Fibroblast of mammary gland (primary cell): ENCODE measurements around the gene NKRF.

ENCODE experiments used
- DNase-seq: peaks from one replicate; pipeline ENCODE4 v3.0.0-alpha.2; 2010; ENCODE audit warnings: low read depth
- H3K4me3 ChIP-seq: 2 replicates; pipeline ENCODE4 v1.5.1; 2011; ENCODE audit warnings: low read depth, mild to moderate bottlenecking, low read length, moderate library complexity; ENCODE audit not compliant: control insufficient read depth
- CTCF ChIP-seq: conservative IDR thresholded peaks from 2 replicates; pipeline ENCODE4 v1.5.1; 2011; ENCODE audit warnings: low read depth, low read length, inconsistent platforms; ENCODE audit not compliant: control insufficient read depth, insufficient read depth

Gene NKRF

GRCh38 chrX:119570351-119570835, 35.8 kb downstream of the NKRF start:
- DNase-seq: no peak
- no peak for TF ChIP-seq CTCF
- no peak overlapping the region for H3K4me3 ChIP-seq

GRCh38 chrX:119565107-119565663, 41.0 kb downstream of the NKRF start, which contains the start of gene STEEP1:
TSS of gene STEEP1 (minus strand) at chrX:119565409. CDS start at chrX:119565355, 54 bp downstream.
- TF ChIP-seq CTCF: no peak

GRCh38 chrX:119552508-119552907, 53.7 kb downstream of the NKRF start:
- no peak overlapping the region for H3K4me3 ChIP-seq
- DNase-seq: peak; percentile 46
- no peak for TF ChIP-seq CTCF

More at GRCh38 chrX:119565107-119565663, 41.0 kb downstream of the NKRF start, which contains the start of gene STEEP1:
- peak within 1 kb of the TSS; percentile 70 for H3K4me3 ChIP-seq
- peak; percentile 93 for DNase-seq

- DNase-seq: no peak
- H3K4me3 ChIP-seq: no peak overlapping the region
- TF ChIP-seq CTCF: no peak
Measured at GRCh38 chrX:119549327-119550016, 56.8 kb downstream of the NKRF start.

- no peak overlapping the region for H3K4me3 ChIP-seq
- no peak for TF ChIP-seq CTCF
- peak; percentile 82 for DNase-seq
Measured at GRCh38 chrX:119541188-119541587, 65.0 kb downstream of the NKRF start.

- DNase-seq: no peak
- H3K4me3 ChIP-seq: no peak overlapping the region
- TF ChIP-seq CTCF: peak; percentile 2
Measured at GRCh38 chrX:119539872-119540271, 66.4 kb downstream of the NKRF start.
